ENCODE results near the gene IGFBP1.

DNA sequence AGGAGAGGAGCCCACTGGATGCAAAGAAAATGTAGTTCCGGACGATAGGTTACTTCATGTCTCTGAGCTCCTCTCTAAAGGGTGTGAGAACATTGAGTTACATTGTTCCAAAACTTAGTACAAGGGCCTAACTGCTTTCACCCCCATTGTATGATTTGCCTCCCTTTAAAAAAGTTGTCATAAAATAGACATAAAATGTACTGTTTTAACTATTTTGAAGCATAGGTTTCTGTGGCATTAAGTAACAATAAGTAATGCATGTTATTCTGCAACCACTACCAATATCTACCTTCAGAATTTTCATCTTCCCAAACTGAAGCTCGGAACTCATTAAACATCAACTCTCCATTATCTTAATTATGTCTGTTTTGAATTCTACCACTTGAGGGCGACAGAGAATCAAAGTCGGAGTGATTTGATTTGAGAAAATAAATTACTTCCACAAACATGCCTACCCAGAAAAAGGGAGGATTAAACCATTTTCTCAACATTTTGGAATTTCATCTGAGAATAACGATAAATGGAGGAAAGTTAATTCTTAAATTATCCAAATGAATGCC lies 2.7 kb downstream of the IGFBP1 start:
- TF ChIP-seq, protein P1, sequence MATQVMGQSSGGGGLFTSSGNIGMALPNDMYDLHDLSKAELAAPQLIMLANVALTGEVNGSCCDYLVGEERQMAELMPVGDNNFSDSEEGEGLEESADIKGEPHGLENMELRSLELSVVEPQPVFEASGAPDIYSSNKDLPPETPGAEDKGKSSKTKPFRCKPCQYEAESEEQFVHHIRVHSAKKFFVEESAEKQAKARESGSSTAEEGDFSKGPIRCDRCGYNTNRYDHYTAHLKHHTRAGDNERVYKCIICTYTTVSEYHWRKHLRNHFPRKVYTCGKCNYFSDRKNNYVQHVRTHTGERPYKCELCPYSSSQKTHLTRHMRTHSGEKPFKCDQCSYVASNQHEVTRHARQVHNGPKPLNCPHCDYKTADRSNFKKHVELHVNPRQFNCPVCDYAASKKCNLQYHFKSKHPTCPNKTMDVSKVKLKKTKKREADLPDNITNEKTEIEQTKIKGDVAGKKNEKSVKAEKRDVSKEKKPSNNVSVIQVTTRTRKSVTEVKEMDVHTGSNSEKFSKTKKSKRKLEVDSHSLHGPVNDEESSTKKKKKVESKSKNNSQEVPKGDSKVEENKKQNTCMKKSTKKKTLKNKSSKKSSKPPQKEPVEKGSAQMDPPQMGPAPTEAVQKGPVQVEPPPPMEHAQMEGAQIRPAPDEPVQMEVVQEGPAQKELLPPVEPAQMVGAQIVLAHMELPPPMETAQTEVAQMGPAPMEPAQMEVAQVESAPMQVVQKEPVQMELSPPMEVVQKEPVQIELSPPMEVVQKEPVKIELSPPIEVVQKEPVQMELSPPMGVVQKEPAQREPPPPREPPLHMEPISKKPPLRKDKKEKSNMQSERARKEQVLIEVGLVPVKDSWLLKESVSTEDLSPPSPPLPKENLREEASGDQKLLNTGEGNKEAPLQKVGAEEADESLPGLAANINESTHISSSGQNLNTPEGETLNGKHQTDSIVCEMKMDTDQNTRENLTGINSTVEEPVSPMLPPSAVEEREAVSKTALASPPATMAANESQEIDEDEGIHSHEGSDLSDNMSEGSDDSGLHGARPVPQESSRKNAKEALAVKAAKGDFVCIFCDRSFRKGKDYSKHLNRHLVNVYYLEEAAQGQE (IDR thresholded peaks at IDR 0.05; ENCODE audit: low read depth), result no peak
- TF ChIP-seq YY1 (IDR thresholded peaks at IDR 0.05; ENCODE audit: low read depth) (no peak), TCF12 (IDR thresholded peaks at IDR 0.05; ENCODE audit: low read depth) (no peak)

Data from Ishikawa (cell line).